GM12878 (cell line): ENCODE results near the gene UBASH3A. TPM values are rescaled to one million over a fixed set of nuclear protein-coding genes. Genes with fewer than 3 reads are reported as not detected.

Experiments used
- BRCA1 ChIP-seq: IDR thresholded peaks from 2 replicates; pipeline ENCODE4 v1.6.1; 2011; ENCODE audit warnings: low read depth, low read length, improper control_type of control experiment
- CHD4 ChIP-seq: fragments of 200-600 bp; sonication (generic); IDR thresholded peaks from 2 replicates; pipeline ENCODE4 v1.6.1; 2016; ENCODE audit warnings: mild to moderate bottlenecking
- CREM ChIP-seq: IDR thresholded peaks from 2 replicates; pipeline ENCODE4 v1.6.1; 2014; ENCODE audit warnings: antibody characterized with exemption, low read depth
- ETV6 ChIP-seq, 2 experiments: fragments of 450-650 bp in 1 of 2; IDR thresholded peaks in 1 of 2; conservative IDR thresholded peaks in 1 of 2; 2 replicates each; pipeline ENCODE4 v1.6.1; 2014; ENCODE audit warnings: antibody characterized with exemption in 1 of 2, borderline replicate concordance in 1 of 2, low read depth in 1 of 2, mild to moderate bottlenecking in 1 of 2, moderate library complexity in 1 of 2
- FOS ChIP-seq: IDR thresholded peaks from 3 replicates; pipeline ENCODE4 v1.6.1; 2011; ENCODE audit warnings: borderline replicate concordance; ENCODE audit not compliant: insufficient read length; ENCODE audit errors: extremely low read depth
- GABPA ChIP-seq: IDR thresholded peaks from 2 replicates; pipeline ENCODE4 v1.6.1; 2014; ENCODE audit warnings: antibody characterized with exemption, low read depth, mild to moderate bottlenecking, inconsistent platforms
- HDAC2 ChIP-seq: fragments of 200-600 bp; sonication (generic); IDR thresholded peaks from 2 replicates; pipeline ENCODE4 v1.6.1; 2017
- LARP7 ChIP-seq: fragments of 450-650 bp; IDR thresholded peaks from 2 replicates; pipeline ENCODE4 v1.6.1; 2017; ENCODE audit warnings: mild to moderate bottlenecking
- NFIC ChIP-seq: IDR thresholded peaks from 2 replicates; pipeline ENCODE4 v1.6.1; 2012; ENCODE audit warnings: low read depth, mild to moderate bottlenecking, inconsistent platforms, low read length, moderate library complexity
- NR2F1 ChIP-seq: fragments of 450-650 bp; conservative IDR thresholded peaks from 2 replicates; pipeline ENCODE4 v1.6.1; 2017; ENCODE audit warnings: mild to moderate bottlenecking
- NRF1 ChIP-seq: conservative IDR thresholded peaks from 2 replicates; pipeline ENCODE4 v1.6.1; 2011; ENCODE audit warnings: mild to moderate bottlenecking, low read depth, low read length, improper control_type of control experiment
- PAX8 ChIP-seq: fragments of 450-650 bp; IDR thresholded peaks from 2 replicates; pipeline ENCODE4 v1.6.1; 2017; ENCODE audit warnings: mild to moderate bottlenecking, moderate library complexity
- PML ChIP-seq: IDR thresholded peaks from 2 replicates; pipeline ENCODE4 v1.6.1; 2012; ENCODE audit warnings: low read length, inconsistent platforms
- POLR2A ChIP-seq: IDR thresholded peaks from 2 replicates; pipeline ENCODE4 v1.6.1; 2011; ENCODE audit warnings: low read depth, mild to moderate bottlenecking, low read length
- RCOR1 ChIP-seq: conservative IDR thresholded peaks from 2 replicates; pipeline ENCODE4 v1.6.1; 2012; ENCODE audit warnings: low read depth, low read length, improper control_type of control experiment
- RELA ChIP-seq: fragments of 450-650 bp; IDR thresholded peaks from 2 replicates; pipeline ENCODE4 v1.8.0; 2014; ENCODE audit warnings: borderline replicate concordance; ENCODE audit not compliant: partially characterized antibody
- RFX5 ChIP-seq: IDR thresholded peaks from 2 replicates; pipeline ENCODE4 v1.6.1; 2011; ENCODE audit warnings: low read depth, low read length, improper control_type of control experiment
- SIN3A ChIP-seq: IDR thresholded peaks from 2 replicates; pipeline ENCODE4 v1.6.1; 2012; ENCODE audit warnings: low read depth, low read length, improper control_type of control experiment
- SMAD1 ChIP-seq: fragments of 450-650 bp; IDR thresholded peaks from 2 replicates; pipeline ENCODE4 v1.6.1; 2018; ENCODE audit warnings: mild to moderate bottlenecking, low read depth; ENCODE audit not compliant: partially characterized antibody
- SMAD5 ChIP-seq: IDR thresholded peaks from 2 replicates; pipeline ENCODE4 v1.6.1; 2016; ENCODE audit warnings: antibody characterized with exemption, low read depth
- TBL1XR1 ChIP-seq: IDR thresholded peaks from 2 replicates; pipeline ENCODE4 v1.6.1; 2012; ENCODE audit warnings: low read depth, low read length, improper control_type of control experiment
- TCF12 ChIP-seq: IDR thresholded peaks from 2 replicates; pipeline ENCODE4 v1.6.1; 2011; ENCODE audit warnings: low read depth, mild to moderate bottlenecking, low read length
- WRNIP1 ChIP-seq: IDR thresholded peaks from 2 replicates; pipeline ENCODE4 v1.6.1; 2011; ENCODE audit warnings: low read depth, low read length, improper control_type of control experiment, borderline replicate concordance
- ZNF207 ChIP-seq: fragments of 450-650 bp; IDR thresholded peaks from 2 replicates; pipeline ENCODE4 v1.6.1; 2014; ENCODE audit warnings: antibody characterized with exemption, mild to moderate bottlenecking, borderline replicate concordance
- ZZZ3 ChIP-seq: IDR thresholded peaks from 2 replicates; pipeline ENCODE4 v1.6.1; 2011; ENCODE audit warnings: low read depth; ENCODE audit not compliant: control insufficient read depth, insufficient read length
- polyA plus RNA-seq, 11 experiments: library from polyadenylated mRNA; depleted of rRNA in 4 of 11; unstranded in 6 of 11; stranded (reverse) in 5 of 11; fragments of >200 nt; fragmentation: Nextera tagmentation in 4 of 11; fragmentation: Illumina TruSeq in 1 of 11; extraction: Ambion mirVana in 4 of 11; extraction: Trizol in 1 of 11; gene quantifications; 1 replicate in 1 of 11; 2 replicates in 10 of 11; pipeline versions ENCODE4 v1.2.1 to v1.2.3, GENCODE V29; 2011 to 2016; ENCODE audit warnings: inconsistent platforms in 2 of 11, missing spikeins in 2 of 11, low read depth in 1 of 11
- total RNA-seq, 4 experiments: library from RNA; depleted of rRNA in 3 of 4; stranded (reverse); fragments of >200 nt in 3 of 4; fragmentation: Illumina TruSeq in 1 of 4; extraction: Trizol in 1 of 4; gene quantifications; 2 replicates each; pipeline versions ENCODE4 v1.2.1 to v1.2.3, GENCODE V29; 2013 to 2021
- TF ChIP-seq, protein P1 (sequence below): fragments of 450-650 bp; IDR thresholded peaks from 2 replicates; pipeline ENCODE4 v1.6.1; 2017; ENCODE audit warnings: mild to moderate bottlenecking, moderate library complexity
- TF ChIP-seq, protein P2 (sequence below): IDR thresholded peaks from 2 replicates; pipeline ENCODE4 v1.6.1; 2012; ENCODE audit warnings: low read depth, low read length, improper control_type of control experiment
- TF ChIP-seq, protein P3 (sequence below): fragments of 450-650 bp; IDR thresholded peaks from 2 replicates; pipeline ENCODE4 v1.6.1; 2016; ENCODE audit warnings: mild to moderate bottlenecking

The UBASH3A gene
- total and polyA plus RNA-seq, 10 of the 15 experiments (the other 5 are each of a cell fraction or from before 2014, with no cell fraction given), result 0.04 to 0.39 (median 0.23) TPM; not detected in 1

DNA sequence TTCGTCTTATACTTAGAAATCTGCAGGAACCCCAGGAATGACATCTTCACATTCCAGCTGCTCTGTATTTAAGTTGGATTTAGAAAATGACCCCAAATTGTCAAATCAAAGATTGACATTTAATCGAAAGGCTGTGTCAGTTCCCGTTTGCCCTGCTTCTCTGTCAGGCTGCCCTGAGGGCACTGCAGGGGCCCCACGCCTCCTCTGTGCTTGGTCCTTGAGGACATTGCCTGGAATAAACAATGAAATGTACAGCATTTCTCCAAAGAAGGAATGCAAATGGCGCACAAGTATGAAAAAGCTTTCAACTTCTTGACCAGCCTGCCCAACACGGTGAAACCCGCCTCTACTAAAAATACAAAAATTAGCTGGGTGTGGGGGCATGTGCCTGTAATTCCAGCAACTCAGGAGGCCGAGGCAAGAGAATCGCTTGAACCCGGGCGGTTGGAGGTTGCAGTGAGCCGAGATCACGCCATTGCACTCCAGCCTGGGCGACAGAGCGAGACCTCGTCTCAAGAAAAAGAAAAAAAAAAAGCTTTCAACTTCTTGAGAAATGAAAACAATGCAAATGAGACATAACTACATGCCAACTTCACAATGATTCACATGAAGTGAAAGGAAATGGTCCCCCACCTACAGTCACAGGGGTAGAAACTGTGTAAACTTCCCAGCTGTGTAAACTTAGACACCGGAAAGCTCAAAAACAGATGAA is 10.8 kb upstream of the UBASH3A start (continued):
- TF ChIP-seq HDAC2, result no peak
- TF ChIP-seq SMAD5, result no peak
- TF ChIP-seq TCF12, result peak; percentile 90
- TF ChIP-seq CREM, result no peak; the same call in none of the 2 replicates
- TF ChIP-seq LARP7, result no peak
- TF ChIP-seq, protein P1, sequence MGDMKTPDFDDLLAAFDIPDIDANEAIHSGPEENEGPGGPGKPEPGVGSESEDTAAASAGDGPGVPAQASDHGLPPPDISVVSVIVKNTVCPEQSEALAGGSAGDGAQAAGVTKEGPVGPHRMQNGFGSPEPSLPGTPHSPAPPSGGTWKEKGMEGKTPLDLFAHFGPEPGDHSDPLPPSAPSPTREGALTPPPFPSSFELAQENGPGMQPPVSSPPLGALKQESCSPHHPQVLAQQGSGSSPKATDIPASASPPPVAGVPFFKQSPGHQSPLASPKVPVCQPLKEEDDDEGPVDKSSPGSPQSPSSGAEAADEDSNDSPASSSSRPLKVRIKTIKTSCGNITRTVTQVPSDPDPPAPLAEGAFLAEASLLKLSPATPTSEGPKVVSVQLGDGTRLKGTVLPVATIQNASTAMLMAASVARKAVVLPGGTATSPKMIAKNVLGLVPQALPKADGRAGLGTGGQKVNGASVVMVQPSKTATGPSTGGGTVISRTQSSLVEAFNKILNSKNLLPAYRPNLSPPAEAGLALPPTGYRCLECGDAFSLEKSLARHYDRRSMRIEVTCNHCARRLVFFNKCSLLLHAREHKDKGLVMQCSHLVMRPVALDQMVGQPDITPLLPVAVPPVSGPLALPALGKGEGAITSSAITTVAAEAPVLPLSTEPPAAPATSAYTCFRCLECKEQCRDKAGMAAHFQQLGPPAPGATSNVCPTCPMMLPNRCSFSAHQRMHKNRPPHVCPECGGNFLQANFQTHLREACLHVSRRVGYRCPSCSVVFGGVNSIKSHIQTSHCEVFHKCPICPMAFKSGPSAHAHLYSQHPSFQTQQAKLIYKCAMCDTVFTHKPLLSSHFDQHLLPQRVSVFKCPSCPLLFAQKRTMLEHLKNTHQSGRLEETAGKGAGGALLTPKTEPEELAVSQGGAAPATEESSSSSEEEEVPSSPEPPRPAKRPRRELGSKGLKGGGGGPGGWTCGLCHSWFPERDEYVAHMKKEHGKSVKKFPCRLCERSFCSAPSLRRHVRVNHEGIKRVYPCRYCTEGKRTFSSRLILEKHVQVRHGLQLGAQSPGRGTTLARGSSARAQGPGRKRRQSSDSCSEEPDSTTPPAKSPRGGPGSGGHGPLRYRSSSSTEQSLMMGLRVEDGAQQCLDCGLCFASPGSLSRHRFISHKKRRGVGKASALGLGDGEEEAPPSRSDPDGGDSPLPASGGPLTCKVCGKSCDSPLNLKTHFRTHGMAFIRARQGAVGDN, result peak; percentile 73; the same call in 1 of the 2 replicates
- TF ChIP-seq GABPA, result 0 out of 2 replicates have a peak, but pooled peaks have one; percentile 32
- TF ChIP-seq NR2F1, result no peak
- no peak for TF ChIP-seq POLR2A
- TF ChIP-seq RFX5, result no peak
- TF ChIP-seq RELA, result no peak
- no peak for TF ChIP-seq WRNIP1
- TF ChIP-seq FOS, result no peak
- TF ChIP-seq SMAD1, result peak; percentile 43
- no peak for TF ChIP-seq NRF1
- no peak for TF ChIP-seq BRCA1
- TF ChIP-seq CHD4, result no peak
- no peak for TF ChIP-seq SIN3A
- peak; percentile 62; the same call in 1 of the 2 replicates for TF ChIP-seq PML
- TF ChIP-seq ZZZ3, result no peak
- TF ChIP-seq, protein P2, sequence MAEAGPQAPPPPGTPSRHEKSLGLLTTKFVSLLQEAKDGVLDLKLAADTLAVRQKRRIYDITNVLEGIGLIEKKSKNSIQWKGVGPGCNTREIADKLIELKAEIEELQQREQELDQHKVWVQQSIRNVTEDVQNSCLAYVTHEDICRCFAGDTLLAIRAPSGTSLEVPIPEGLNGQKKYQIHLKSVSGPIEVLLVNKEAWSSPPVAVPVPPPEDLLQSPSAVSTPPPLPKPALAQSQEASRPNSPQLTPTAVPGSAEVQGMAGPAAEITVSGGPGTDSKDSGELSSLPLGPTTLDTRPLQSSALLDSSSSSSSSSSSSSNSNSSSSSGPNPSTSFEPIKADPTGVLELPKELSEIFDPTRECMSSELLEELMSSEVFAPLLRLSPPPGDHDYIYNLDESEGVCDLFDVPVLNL, result no peak
- TF ChIP-seq ETV6 (conservative IDR thresholded peaks at IDR 0.05 in 1 of 2, IDR thresholded peaks at IDR 0.05 in 1 of 2; ENCODE audit: borderline replicate concordance in 1 of 2, low read depth in 1 of 2), result peak in 1 of 2 experiments; percentile 77; a peak in 1 of 4 replicates
- no peak for TF ChIP-seq ZNF207
- no peak for TF ChIP-seq PAX8
- TF ChIP-seq NFIC, result peak; percentile 80
- TF ChIP-seq TBL1XR1, result no peak
- no peak for TF ChIP-seq RCOR1
- TF ChIP-seq, protein P3, sequence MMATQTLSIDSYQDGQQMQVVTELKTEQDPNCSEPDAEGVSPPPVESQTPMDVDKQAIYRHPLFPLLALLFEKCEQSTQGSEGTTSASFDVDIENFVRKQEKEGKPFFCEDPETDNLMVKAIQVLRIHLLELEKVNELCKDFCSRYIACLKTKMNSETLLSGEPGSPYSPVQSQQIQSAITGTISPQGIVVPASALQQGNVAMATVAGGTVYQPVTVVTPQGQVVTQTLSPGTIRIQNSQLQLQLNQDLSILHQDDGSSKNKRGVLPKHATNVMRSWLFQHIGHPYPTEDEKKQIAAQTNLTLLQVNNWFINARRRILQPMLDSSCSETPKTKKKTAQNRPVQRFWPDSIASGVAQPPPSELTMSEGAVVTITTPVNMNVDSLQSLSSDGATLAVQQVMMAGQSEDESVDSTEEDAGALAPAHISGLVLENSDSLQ, result no peak
